Measurements from ENCODE around the gene TTC21B. TPM values are rescaled to one million over a fixed set of nuclear protein-coding genes. Genes with fewer than 3 reads are reported as not detected.

Gene TTC21B
- total and polyA plus RNA-seq, 9 of the 15 experiments (the other 6 are each of a cell fraction or from before 2014, with no cell fraction given), result 5.2 to 34.9 (median 18.5) TPM

- Histone ChIP-seq H3K36me3 (ENCODE audit: control insufficient read depth, insufficient read depth, low read length) (peaks cover 4% of the 10 kb centered on the region; the same call in 1 of the 3 replicates), H3K27me3 (ENCODE audit: control insufficient read depth in 2 of 2, insufficient read depth in 2 of 2, low read length in 2 of 2) (no peaks in the 10 kb centered on the region), H3K4me3 (no peak overlapping the region), H3K79me2 (ENCODE audit: control insufficient read depth, insufficient read depth, low read length) (no peaks in the 10 kb centered on the region), H2AFZ (ENCODE audit: low read depth, low read length) (no peak overlapping the region), H4K20me1 (replicated peaks; ENCODE audit: control insufficient read depth, insufficient read depth, low read length) (no peaks in the 10 kb centered on the region), H3K9me1 (ENCODE audit: control insufficient read depth, insufficient read depth, low read length) (no peaks in the 10 kb centered on the region), H3K4me2 (ENCODE audit: insufficient read depth, low read length) (no peak overlapping the region), H3K9ac (ENCODE audit: insufficient read depth in 1 of 2, low read depth in 2 of 2, low read length in 2 of 2) (no peak overlapping the region), H3K27ac (ENCODE audit: extremely low read depth, low read depth, low read length) (no peak overlapping the region), H3K4me1 (replicated peaks in 1 of 2; ENCODE audit: control insufficient read depth in 2 of 2, insufficient read depth in 2 of 2, low read length in 2 of 2) (no peaks in the 10 kb centered on the region), H3K9me3 (replicated peaks; ENCODE audit: control insufficient read depth, insufficient read depth, low read depth, low read length) (no peaks in the 10 kb centered on the region)
- ATAC-seq (no peak), FAIRE-seq (no peak), DNase-seq (ENCODE audit: extremely low read depth in 1 of 4, low spot score in 3 of 4) (no peak)
- CTCF ChIA-PET (ENCODE audit: low intra/inter-chr PET ratio), result no interaction called here
- intact Hi-C loops (cut with micrococcal nuclease), result loop anchor here (5.0 kb wide), 1 partner anchor 635 kb away; the partner anchor contains the start of gene SCN2A
- BruUV-seq (replicated peaks), result no TSS peak
- in situ Hi-C loops (cut with MboI), result no loop called here
- POLR2A ChIA-PET, result interaction anchor here (1.0 to 1.1 kb wide), 2 partner anchors 12 to 17 kb away, joined by 3 read pairs; no protein-coding TSS in a partner anchor
- TF ChIP-seq FOXA3 (CRISPR knock-in tag; conservative IDR thresholded peaks at IDR 0.05 in 1 of 2, IDR thresholded peaks at IDR 0.05 in 1 of 2), result no peak
- no peak for TF ChIP-seq RBBP5 (IDR thresholded peaks at IDR 0.05; ENCODE audit: borderline replicate concordance, insufficient read depth, low read length, poor library complexity, severe bottlenecking)
- no peak for TF ChIP-seq POLR3A (IDR thresholded peaks at IDR 0.05; ENCODE audit: borderline replicate concordance, extremely low read depth, insufficient read depth, insufficient read length)
- TF ChIP-seq ILK (tag; IDR thresholded peaks at IDR 0.05; ENCODE audit: borderline replicate concordance, low read depth), result no peak
- TF ChIP-seq KLF1 (tag; IDR thresholded peaks at IDR 0.05), result no peak
- no peak for TF ChIP-seq ZBTB8A (IDR thresholded peaks at IDR 0.05; ENCODE audit: partially characterized antibody)
- no peak for TF ChIP-seq PHB (CRISPR knock-in tag; IDR thresholded peaks at IDR 0.05)
- WGBS (ENCODE audit: insufficient coverage, low coverage, missing lambda C conversion rate), result 73% methylated on average over 5 of the region's 5 CpGs
These were observed 81.3 kb downstream of the TTC21B start for GRCh38 chr2:165872101-165872791.

Data from K562 (cell line).